SKM-1 (cell line): ENCODE results near the gene ZNF532.
A peak's percentile ranks its signal among the peaks of the same experiment; 100 is the strongest.
"Not testable (repeated sequence)": the region's sequence is repeated elsewhere in the genome, so short reads cannot be mapped to it uniquely, and the experiment has no call there.

Experiments used
- DNase-seq: peaks from one replicate; lab custom pipeline; 2025; ENCODE audit not compliant: unreplicated experiment; lab: John Stamatoyannopoulos, UW

ZNF532 gene

DNA sequence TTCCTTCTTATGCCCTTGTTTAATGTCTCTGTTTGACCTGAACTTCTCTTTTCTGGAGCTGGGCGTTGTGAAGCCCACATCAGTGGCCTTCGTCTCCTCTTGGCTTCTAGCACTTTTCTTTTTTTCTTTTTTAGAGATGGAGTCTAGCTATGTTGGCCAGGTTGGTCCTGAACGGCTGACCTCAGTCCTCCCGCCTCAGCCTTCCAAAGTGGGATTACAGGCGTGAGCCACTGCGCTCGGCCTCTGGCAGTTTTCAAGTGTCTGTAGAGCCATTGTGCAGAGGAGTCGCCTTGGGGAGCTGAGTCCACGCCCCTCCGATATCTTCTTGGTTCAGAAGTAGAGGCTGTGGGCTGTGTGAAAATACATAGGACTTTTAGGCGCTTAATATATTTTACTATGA, 36.5 kb downstream of the ZNF532 start:
- no peak for DNase-seq

DNA sequence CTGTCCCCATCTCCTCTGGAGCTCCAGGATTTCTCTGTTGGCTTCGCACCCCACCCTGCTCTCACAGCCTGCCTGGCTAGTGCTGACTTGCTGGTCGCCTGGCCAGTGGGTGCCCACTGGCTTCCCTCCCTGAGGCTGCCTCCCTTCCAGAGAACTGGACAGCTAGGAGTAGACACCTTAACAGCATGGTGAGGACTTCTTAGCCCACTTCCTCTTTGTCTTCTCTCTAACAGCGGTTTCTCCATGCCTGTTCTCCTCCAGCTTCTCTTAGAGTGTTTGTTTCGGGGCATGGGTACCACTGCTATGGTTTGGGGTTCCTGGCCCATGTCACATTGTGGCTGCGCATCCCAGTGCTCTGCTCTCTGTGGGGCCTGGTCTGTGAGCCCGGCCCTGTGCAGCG, 37.1 kb downstream of the ZNF532 start:
- no peak for DNase-seq

DNA sequence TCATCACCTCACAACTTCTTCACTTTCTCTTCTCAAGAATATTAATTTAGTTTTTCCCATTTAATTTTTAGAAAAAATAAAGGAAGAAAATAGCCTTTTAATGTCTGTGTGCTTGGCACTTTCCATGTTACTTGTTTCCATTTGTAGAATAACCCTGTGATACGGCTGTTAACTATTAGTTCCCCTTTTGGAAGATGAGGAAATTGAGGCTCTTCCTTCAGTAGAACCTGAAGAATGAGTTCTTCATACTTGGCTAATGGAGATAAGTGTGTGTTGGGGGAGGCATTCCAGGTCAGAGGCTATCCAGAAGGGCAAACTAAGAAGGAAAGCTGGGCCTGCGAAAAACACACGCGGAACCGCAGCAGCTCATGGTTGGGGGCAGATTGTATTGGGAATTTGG, 38.3 kb downstream of the ZNF532 start:
- peak; percentile 16 for DNase-seq

DNA sequence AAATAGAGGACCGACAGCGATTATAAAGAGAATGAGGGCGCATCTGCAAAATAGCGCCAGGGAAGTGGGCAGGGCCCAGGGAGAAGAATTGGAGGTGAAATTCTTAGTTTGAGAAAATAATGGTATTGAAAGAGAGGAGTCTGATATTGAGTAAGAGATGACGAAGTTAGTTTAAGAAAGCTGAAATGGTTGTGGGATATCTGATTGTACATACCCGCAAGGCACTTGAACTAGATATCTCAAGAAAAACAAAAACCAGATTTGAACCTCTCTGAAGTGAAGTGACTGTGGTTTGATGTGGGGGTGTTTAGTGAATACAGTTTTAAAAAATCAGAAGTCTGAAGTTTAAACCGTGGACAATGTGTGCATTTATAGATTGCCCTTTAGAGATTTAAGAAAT, 38.9 kb downstream of the ZNF532 start:
- DNase-seq, result no peak

DNA sequence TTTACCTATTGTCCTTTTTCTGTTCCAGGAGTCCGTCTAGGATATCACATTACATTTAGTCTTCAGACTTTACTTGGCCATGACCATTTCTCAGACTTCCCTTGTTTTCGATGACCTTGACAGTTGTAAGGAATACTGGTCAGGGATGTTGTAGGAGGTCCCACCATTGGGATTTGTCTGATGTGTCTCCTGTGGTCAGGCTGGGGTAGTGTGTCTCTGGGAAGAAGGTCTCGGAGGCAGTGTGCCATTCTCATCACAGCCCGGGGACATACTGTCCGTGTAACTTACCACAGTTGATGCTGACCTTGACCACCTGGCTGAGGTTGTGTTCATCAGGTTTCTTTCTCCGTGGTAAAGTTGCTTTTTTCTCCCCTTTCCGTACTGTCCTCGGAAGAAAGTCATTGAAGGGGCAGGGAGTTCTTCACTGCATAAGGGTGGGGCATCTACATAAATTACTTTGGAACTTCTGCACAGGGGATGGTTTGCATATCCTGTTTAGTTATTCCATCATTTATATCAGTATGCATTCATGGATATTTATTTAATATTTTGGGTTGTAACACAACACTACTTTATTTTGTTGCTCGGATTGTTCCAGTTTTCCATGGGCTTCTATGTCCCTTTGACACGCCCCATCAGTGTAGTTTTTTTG, 41.2 kb downstream of the ZNF532 start:
- no peak for DNase-seq

DNA sequence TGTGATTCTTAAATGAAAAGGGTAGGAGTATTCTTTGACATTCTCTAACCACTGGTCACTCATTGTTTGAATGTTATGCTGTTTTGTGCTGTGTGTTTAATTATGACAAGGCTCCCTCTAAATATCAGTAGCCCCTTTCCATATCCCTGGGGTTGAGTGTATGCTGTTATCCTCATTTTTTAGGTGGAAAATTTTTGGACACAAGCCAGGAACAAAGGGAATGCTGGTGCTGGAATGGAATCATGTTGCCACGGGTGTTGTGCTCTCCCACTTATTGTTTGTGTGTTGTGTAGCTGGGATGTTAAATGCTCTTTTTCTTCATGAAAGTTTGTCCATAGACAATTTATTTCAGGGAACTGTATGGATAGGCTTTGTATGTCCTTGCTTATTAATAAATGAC, 43.3 kb downstream of the ZNF532 start:
- no peak for DNase-seq

DNA sequence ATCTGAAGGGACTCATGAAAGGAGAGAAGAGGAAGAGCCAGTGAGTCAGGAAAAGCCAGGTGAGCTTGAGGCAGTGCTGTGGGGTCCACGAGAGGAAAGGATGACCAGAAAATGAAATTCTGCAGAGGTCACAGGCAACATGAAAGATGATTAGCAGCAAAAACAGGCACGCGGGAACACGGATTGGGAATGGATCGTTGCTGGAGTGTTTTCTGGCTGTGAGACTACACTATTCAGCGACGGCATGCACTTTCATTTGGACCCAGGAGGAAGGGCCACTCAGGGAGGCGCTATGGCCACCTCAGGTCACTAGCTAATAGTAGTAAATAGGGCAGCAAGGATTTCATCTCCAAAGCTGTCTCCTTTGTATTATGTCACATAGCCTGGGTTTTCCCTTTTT, 44.8 kb downstream of the ZNF532 start:
- no peak for DNase-seq

DNA sequence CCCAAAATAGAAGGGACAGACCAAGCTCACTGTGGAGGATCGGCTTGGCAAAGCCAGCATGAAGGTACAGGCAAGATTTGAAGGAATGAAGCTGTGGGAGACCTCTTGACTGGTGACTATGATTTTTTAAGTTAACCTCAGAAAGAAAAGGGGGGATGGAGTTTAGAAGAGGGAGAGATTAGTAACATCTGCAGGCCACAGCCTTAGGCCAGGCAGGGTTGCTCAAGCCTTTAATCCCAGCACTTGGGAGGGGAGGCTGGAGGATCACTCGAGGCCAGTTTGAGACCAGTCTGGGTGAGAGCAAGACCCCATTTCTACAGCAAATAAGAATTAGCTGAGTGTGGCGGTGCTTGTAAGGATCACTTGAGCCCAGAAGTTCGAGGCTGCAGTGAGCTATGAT, 46.6 kb downstream of the ZNF532 start:
- DNase-seq, result no peak

DNA sequence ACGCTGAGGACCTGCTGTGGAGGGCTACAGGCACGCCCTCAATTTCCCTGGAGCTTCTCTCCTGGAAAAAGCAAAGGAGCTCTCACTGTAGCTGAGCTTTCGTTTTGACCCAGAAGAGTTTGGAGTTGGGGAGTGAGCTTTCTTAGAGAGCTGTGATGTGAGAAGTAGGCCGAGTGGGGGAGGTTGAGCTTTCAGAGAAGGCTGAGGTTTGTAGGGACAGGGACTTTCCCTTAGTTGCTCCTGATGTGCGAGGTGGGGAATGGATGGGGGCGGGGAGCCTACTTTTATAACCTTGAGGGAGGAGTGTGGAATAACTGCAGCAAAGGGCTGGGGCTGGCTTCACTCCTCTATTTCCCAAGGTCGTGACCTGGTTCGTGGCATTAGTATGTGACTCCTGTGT, 47.1 kb downstream of the ZNF532 start:
- DNase-seq, result no peak

DNA sequence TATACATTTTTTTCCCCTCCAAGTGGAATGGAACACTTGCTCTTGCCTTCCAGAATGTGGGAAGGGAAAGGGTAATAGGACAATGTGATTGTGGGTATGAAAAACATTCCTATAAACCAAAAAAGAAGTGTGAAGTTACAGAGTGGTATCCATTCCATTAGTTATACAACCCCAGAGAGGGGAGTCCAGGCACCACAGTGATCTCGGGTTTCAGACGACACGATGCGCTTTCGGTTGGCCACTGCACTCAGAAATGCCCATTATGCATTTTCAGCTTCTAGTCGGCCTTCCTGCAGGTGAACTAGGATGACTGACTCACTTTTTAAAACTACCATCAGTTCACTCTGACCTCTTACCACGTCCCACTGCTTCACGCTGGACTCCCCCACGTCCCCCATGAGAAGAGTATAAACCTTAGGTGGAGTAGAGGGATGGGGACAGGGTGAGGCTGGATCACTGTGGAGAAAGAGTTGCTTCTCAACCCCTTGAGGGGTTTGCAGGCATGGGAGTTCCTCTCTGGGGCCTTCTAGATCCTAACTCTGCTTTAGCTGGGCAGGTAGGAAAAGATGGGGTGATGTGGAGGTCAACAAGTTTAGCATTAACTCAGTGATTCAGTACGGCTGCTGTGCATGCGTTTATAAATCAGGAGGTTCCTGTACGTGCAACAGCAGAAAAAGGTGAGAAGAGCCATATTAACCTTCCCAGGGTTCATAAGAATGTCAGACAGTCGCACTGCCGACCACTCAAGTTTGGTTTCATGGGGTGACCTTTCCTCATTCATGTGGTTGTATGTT, 50.5 kb downstream of the ZNF532 start:
- DNase-seq, result no peak

DNA sequence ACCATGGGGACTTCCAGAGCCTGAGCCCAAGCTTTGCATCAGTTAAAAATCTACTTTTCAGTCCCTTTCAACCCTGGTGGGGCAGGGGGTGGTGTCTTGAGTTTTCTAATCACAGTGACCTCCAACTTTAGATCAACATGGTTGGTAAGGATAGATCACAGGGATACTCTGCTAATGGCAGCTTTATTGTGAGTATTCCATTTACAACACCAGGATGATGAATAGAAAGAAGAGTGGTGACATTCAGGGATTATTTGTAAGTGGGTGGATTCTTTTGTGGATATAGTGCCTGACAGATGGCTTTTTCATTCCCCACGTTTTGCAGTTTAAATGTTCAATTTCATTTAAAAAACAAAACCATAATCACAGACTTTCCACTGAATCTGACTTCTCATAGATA, 51.3 kb downstream of the ZNF532 start:
- no peak for DNase-seq

DNA sequence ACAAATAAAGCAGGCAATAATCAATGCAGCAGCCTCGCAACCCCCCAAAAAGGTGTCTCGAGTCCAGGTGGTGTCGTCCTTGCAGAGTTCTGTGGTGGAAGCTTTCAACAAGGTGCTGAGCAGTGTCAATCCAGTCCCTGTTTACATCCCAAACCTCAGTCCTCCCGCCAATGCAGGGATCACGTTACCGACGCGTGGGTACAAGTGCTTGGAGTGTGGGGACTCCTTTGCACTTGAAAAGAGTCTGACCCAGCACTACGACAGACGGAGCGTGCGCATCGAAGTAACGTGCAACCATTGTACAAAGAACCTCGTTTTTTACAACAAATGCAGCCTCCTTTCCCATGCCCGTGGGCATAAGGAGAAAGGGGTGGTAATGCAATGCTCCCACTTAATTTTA, 55.3 kb downstream of the ZNF532 start:
- DNase-seq, result not testable (repeated sequence)

DNA sequence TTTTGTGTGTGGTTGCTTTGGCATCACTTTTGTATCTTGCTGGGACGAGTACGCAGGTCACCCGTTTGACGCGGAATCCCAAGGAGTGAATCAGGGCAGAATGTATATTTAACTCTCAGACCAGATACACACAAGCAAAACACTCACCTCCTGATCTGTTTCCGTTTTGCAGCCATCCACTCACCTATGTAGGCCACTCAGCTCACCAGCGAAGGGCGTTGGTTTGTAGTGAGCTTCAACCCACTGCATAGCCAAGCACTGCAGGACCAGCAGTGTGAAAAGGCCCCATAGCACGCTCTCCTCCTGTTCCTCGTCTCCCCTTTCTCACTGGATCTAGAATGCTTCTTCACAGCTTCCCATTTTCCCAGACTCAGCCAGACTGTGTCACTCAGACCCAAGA, 58.3 kb downstream of the ZNF532 start:
- no peak for DNase-seq

DNA sequence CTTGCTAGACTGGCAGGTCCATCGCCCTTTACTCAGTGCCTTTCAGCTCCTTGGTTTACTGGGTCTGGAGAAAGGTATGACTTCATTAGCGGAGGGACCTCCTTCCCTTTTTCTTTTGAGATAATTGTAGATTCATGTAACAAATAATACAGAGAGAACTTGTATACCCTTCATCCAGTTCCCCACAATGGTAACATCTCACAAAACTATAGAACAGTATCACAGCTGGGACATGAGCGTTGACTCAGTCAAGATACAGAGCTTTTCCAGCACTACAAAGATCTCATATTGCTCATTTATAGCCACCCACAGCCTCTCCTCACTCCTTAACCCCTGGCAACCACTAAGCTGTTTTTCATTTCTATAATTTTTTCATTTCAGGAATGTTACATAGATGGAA, 59.8 kb downstream of the ZNF532 start:
- DNase-seq, result no peak

DNA sequence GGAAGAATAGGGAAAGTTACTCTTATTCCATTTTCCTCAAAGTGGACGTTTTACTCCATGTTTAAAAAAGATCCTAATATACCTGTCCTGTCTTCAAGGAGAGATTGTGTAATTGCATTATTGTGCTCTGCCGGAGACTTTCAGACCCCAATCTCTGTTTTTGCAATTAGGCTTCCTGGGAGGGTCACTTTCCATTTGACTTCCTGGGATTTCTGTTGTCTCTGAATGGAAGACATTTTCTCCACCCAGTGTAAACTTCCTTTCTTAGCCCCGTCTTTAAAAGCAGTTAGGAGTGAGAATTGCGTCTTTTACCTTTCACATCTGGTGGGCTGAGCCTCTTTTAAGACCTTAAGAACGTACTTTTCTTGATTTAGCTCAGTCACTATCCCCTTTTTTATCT, 63.0 kb downstream of the ZNF532 start:
- DNase-seq, result no peak

DNA sequence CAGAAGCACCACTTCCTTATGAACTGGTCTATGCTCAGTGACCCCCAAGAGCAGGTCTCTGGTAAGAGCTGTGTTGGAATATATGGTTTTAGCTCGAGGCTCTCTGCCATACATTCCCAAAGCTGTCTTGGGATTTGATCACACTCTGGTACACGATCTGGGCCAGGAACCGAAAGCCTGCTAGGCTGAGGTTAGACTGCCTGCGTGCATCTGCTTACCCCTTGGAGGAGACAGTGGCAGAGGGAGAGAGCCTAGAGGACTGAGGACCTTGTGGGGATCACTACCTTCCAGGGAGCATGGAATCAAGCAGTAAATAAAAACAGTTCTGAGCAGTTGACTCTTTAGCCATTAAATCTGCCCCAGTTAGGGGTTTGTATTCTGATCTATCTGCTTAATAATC, 63.7 kb downstream of the ZNF532 start:
- no peak for DNase-seq

DNA sequence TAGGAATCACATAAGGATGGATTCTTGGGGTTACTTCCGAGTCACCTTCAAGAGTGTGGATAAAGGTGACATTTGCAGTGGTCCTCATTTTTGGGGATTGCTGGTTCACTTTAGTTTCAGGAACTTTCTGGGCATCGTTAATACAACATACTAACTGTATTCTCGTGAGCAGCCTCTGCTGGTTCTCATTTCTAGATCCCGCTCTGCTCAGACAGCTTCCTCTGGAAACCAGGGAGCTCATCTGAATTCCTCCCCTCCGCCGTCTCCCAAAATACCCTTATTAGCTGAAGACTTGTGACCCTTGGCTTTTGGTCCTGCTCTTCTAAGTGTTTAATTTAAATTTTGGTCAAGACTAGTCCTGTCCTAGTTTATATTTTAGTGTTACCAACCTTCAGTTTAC, 64.5 kb downstream of the ZNF532 start:
- DNase-seq, result no peak

DNA sequence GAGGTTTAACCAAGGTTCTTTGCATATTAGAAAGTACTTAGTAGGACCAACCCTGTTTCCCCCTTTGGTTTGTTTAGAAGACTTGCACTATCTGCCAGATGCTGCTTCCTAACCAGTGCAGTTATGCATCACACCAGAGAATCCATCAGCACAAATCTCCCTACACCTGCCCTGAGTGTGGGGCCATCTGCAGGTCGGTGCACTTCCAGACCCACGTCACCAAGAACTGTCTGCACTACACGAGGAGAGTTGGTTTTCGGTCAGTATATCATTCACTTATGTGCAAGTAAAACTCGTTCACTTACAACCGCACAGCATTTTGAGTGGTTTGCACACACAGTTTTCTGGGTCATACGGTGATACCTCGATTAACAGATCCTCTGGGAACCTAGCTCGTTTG, 69.7 kb downstream of the ZNF532 start:
- DNase-seq, result no peak

DNA sequence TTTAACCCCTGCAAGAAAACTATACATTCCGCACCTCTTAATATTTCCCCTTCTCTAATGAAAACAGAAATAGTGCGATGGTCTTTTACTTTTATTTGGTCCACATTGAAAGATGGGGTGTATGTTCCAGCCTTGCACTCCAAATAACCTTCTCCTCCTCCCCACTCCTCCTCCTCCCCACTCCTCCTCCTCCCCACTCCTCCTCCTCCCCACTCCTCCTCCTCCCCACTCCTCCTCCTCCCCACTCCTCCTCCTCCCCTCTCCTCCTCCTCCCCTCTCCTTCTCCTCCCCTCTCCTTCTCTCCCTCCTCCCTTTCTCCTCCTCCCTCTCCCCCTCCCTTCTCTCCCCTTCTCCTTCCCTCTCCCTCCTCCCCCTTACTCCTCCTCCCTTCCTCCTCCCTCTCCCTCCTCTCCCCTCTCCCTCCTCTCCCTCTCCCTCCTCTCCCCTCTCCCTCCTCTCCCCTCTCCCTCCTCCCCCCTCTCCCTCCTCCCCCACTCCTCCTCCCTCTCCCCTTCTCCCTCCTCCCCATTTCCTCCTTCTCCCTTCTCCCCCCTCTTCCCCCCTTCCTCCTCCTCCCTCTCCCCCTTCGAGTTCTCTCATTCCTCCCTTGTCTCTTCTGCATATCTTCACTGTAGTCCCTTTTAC, 70.4 kb downstream of the ZNF532 start:
- no peak for DNase-seq

DNA sequence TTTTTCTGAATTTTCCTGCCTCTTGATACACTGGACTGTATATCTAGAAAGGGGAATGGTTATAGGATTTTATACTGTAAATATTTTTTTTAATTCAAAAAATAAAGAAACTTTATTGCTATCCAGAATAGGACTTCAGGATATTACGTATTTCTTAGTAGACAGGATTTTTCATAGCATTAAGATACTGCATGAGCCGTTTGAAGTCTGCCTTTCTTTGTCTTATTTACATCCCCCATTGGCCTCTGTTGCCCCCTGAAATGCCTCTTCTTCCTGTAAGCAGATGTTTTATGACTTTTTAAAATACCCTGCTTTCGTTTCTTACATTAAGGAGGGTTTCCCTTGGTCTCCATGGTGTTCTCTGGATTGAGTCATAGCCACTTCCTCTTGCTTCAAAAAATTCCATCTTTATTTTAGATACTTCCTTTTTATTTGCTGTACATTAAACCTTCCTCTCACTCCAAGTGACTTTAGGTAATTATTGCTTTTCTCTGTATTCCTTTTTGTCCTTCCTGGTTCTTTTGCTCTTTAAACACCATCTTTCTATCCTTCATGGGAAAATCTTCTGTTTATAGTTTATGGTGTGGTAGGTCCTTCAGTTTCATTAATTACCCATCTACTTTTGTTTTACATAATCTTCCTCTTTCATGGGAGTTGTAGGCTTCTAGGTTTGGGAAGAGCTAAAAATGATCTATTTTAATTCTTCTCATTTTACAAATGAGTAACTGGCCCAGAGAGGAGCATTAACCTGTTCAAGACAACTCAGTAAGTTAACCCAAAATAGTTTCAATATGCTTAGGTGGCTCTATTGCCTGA, 72.6 kb downstream of the ZNF532 start:
- peak; percentile 24 for DNase-seq

DNA sequence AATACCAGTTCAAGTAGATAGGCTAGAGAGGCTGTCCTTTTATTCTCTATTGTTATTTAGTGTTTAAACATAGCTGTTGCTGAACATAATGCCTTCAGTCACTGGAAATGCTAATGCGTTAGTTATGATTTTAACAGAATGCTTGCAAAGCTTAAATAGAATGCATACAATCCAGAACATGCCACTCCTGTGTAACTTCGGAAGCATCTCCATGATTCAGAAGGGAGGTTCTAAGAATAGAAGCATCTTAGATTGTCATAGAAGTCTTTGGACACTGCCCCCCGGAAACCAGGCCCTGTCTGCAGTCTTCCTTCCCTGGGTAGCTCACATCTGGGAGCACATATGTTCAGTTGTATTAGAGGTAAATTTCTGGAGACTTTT, 73.2 kb downstream of the ZNF532 start:
- DNase-seq, result no peak
